ENCODE results near the gene BBS9. TPM values are rescaled to one million over a fixed set of nuclear protein-coding genes. Genes with fewer than 3 reads are reported as not detected.

BBS9 gene
- total RNA-seq, 2 experiments from 2014 or later, result 16.0 to 20.4 TPM

DNA sequence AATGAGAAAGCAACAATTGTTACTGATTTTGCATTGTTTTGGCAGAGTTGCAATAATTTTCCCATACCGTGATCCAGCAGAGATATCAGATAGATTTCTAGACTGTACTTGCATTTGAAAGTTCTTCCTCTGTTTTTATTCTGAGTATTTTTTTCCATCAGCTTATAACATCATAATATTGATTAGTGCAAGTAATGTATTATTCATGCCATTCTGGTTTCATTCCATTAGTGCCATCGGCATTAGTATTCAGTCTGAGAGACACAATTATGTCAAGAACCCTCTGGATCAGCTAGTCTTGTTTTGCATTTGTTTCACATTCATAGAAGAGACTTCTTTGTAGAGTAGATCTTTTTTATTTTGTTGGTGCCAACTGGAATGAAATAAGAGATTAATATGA is 304.0 kb downstream of the BBS9 start:
- intact Hi-C loops (cut with DNase I, micrococcal nuclease), result no loop called here
- Mint-ChIP-seq H3K4me1 (ENCODE audit: low read depth) (no peaks in the 10 kb centered on the region), H3K9me3 (no peaks in the 10 kb centered on the region), H3K27me3 (no peaks in the 10 kb centered on the region), H3K27ac (no peak overlapping the region), H3K4me3 (no peak overlapping the region), H3K36me3 (ENCODE audit: low read depth) (no peaks in the 10 kb centered on the region)
- no peaks in the 10 kb centered on the region for H3K27me3 ChIP-seq (ENCODE audit: control insufficient read depth in 1 of 2, insufficient read depth in 2 of 2, low read length in 2 of 2)
- CTCF ChIA-PET, result no interaction called here
- POLR2A ChIA-PET, result no interaction called here
- no peaks in the 10 kb centered on the region for H3K4me1 ChIP-seq (ENCODE audit: insufficient read depth, low read length)
- H3K36me3 ChIP-seq (ENCODE audit: insufficient read depth, low read length), result no peaks in the 10 kb centered on the region
- DNase-seq (no peak), ATAC-seq (ENCODE audit: poor library complexity) (no peak)
- TF ChIP-seq CTCF (IDR thresholded peaks at IDR 0.05), result no peak
- H3K27ac ChIP-seq (ENCODE audit: low read depth in 1 of 2, low read length in 2 of 2), result no peak overlapping the region
- H3K4me3 ChIP-seq (ENCODE audit: low read length), result no peak overlapping the region
- H3K9me3 ChIP-seq (ENCODE audit: control insufficient read depth in 1 of 2, insufficient read depth in 1 of 2, low read length in 2 of 2), result no peaks in the 10 kb centered on the region

DNA sequence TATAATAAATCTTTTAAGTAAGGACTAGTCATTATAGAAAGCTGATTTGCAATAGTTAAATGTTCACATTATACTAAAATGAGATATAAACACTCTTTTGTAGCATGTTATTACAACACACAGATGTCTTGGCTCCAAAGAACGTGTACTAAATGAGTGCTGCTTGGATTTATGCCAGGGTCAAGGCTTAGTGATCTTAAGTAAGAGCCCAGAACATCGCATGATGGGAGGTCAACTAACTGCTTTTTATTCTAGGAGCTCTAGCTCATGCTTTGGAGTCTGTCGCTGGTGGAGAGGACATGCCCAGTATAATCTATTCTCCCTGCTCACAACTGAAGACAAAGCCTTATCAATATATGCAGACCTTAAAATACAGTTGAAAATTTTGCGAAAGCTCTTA is 315.1 kb downstream of the BBS9 start:
- Histone ChIP-seq H3K4me1 (ENCODE audit: insufficient read depth, low read length) (peaks cover 5% of the 10 kb centered on the region), H3K9me3 (ENCODE audit: control insufficient read depth in 1 of 2, insufficient read depth in 1 of 2, low read length in 2 of 2) (no peaks in the 10 kb centered on the region), H3K27ac (ENCODE audit: low read depth in 1 of 2, low read length in 2 of 2) (no peak overlapping the region), H3K4me3 (ENCODE audit: low read length) (no peak overlapping the region), H3K27me3 (ENCODE audit: control insufficient read depth in 1 of 2, insufficient read depth in 2 of 2, low read length in 2 of 2) (no peaks in the 10 kb centered on the region), H3K36me3 (ENCODE audit: insufficient read depth, low read length) (no peaks in the 10 kb centered on the region)
- H3K27ac Mint-ChIP-seq, result no peak overlapping the region
- no peak for DNase-seq
- H3K36me3 Mint-ChIP-seq (ENCODE audit: low read depth), result no peaks in the 10 kb centered on the region
- CTCF ChIA-PET, result interaction anchor here (1.1 kb wide), 1 partner anchor 15 kb away, joined by 3 read pairs; no protein-coding TSS in a partner anchor
- peaks cover 14% of the 10 kb centered on the region for H3K4me1 Mint-ChIP-seq (ENCODE audit: low read depth)
- POLR2A ChIA-PET, result no interaction called here
- no peak overlapping the region for H3K4me3 Mint-ChIP-seq
- H3K9me3 Mint-ChIP-seq, result no peaks in the 10 kb centered on the region
- intact Hi-C loops (cut with DNase I, micrococcal nuclease), result no loop called here
- H3K27me3 Mint-ChIP-seq, result no peaks in the 10 kb centered on the region
- TF ChIP-seq CTCF (IDR thresholded peaks at IDR 0.05), result no peak
- no peak for ATAC-seq (ENCODE audit: poor library complexity)

DNA sequence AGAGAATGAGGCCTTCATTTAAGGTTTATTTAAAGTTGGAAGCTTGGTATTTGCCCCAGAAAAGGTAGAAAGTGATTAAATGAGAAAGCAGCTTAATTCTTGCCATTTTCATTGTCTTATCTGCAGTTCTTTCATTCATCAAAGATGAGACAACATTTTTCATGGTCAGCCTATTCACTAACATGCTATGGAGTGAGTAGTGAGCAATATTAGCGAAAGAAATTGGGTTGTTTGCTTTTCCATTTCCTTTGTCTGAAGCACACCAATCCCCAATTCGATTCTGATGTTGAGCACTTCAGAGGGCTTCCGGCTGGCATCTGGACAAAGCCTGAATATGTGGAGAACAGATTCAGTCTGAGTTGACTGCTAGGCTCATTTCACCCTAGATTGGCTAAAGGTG is 317.2 kb downstream of the BBS9 start:
- H3K36me3 Mint-ChIP-seq (ENCODE audit: low read depth), result no peaks in the 10 kb centered on the region
- ATAC-seq (ENCODE audit: poor library complexity) (no peak), DNase-seq (no peak)
- no peaks in the 10 kb centered on the region for H3K9me3 Mint-ChIP-seq
- H3K4me3 Mint-ChIP-seq, result no peak overlapping the region
- no peak overlapping the region for H3K4me3 ChIP-seq (ENCODE audit: low read length)
- H3K27ac Mint-ChIP-seq, result no peak overlapping the region
- no peak for TF ChIP-seq CTCF (IDR thresholded peaks at IDR 0.05)
- intact Hi-C loops (cut with DNase I, micrococcal nuclease), result no loop called here
- H3K27ac ChIP-seq (ENCODE audit: low read depth in 1 of 2, low read length in 2 of 2), result no peak overlapping the region
- H3K4me1 Mint-ChIP-seq (ENCODE audit: low read depth), result peaks cover 14% of the 10 kb centered on the region
- no peaks in the 10 kb centered on the region for H3K27me3 Mint-ChIP-seq
- CTCF ChIA-PET, result no interaction called here
- no peaks in the 10 kb centered on the region for H3K9me3 ChIP-seq (ENCODE audit: control insufficient read depth in 1 of 2, insufficient read depth in 1 of 2, low read length in 2 of 2)
- H3K4me1 ChIP-seq (ENCODE audit: insufficient read depth, low read length), result peaks cover 5% of the 10 kb centered on the region
- POLR2A ChIA-PET, result no interaction called here
- no peaks in the 10 kb centered on the region for H3K27me3 ChIP-seq (ENCODE audit: control insufficient read depth in 1 of 2, insufficient read depth in 2 of 2, low read length in 2 of 2)
- H3K36me3 ChIP-seq (ENCODE audit: insufficient read depth, low read length), result no peaks in the 10 kb centered on the region
